Stimulated activated CD8-positive, alpha-beta memory T cell treated with anti-CD3 and anti-CD28 coated beads, Interleukin-7, amount 100 ng/mL, for 1 hour (primary cell): ENCODE data around the gene TUBGCP6.
"Not testable (repeated sequence)": the region's sequence is repeated elsewhere in the genome, so short reads cannot be mapped to it uniquely, and the experiment has no call there.

Source experiments
- DNase-seq, 2 donors: peaks; one replicate each; pipeline ENCODE4 v3.0.0-alpha.2; 2020; ENCODE audit warnings: low read depth in 2 of 2

TUBGCP6 gene

GRCh38 chr22:50210378-50211139 is 34.3 kb downstream of the TUBGCP6 start:
- DNase-seq, result no peak

- DNase-seq, result peak in 1 of 2 donors; percentile 50
These were observed 34.9 kb downstream of the TUBGCP6 start for GRCh38 chr22:50209893-50210292.

- DNase-seq, result no peak
These were observed 35.6 kb downstream of the TUBGCP6 start for GRCh38 chr22:50208939-50209892.

- DNase-seq, result no peak
These were observed 36.3 kb downstream of the TUBGCP6 start for GRCh38 chr22:50208430-50208938.

- DNase-seq, result no peak
These were observed 37.3 kb downstream of the TUBGCP6 start for GRCh38 chr22:50207383-50208140.

DNA sequence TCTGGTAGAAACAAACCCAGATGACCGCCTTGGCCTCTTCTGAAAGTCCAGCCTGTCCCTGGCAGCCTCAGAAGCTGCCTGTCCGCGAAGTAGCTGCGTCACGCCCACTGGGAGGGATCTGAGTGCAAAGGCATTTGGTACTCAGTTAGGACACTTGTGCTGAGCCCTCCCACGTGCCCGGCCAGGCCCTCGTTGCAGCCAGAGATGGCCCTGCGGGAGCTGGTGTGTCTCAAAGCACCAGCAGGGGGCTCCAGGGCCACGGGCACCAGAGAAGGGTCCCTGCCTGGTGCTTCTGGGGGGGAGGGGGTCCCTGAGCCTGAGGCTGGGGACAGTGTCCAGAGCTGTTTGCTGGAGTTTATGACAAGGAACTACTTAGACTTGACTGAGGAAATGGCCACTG is 38.2 kb downstream of the TUBGCP6 start:
- no peak for DNase-seq

GRCh38 chr22:50205781-50206569 is 38.8 kb downstream of the TUBGCP6 start:
- DNase-seq, result no peak

GRCh38 chr22:50204998-50205397 is 39.8 kb downstream of the TUBGCP6 start:
- DNase-seq, result not testable (repeated sequence)

DNA sequence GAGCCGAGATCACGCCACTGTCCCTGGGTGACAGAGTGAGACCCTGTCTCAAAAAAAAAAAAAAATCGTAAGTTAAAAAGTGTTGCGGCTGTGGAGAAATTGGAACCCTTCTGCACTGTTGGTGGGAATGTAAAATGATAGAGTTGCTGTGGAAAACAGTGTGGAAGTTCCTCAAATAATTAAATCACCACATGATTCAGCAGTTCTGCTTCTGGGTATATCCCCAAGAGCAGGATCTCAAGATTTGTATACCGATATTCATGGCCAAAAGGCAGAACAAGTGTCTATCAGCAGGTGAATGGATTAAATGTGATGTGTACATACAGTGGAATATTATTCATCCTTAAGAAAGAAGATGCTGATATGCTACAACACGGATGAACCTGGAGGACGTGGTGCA is 40.3 kb downstream of the TUBGCP6 start:
- no peak for DNase-seq

- DNase-seq, result no peak
These were observed 41.5 kb downstream of the TUBGCP6 start for GRCh38 chr22:50203288-50203687.

GRCh38 chr22:50202130-50202666 is 42.6 kb downstream of the TUBGCP6 start:
- DNase-seq, result no peak

DNA sequence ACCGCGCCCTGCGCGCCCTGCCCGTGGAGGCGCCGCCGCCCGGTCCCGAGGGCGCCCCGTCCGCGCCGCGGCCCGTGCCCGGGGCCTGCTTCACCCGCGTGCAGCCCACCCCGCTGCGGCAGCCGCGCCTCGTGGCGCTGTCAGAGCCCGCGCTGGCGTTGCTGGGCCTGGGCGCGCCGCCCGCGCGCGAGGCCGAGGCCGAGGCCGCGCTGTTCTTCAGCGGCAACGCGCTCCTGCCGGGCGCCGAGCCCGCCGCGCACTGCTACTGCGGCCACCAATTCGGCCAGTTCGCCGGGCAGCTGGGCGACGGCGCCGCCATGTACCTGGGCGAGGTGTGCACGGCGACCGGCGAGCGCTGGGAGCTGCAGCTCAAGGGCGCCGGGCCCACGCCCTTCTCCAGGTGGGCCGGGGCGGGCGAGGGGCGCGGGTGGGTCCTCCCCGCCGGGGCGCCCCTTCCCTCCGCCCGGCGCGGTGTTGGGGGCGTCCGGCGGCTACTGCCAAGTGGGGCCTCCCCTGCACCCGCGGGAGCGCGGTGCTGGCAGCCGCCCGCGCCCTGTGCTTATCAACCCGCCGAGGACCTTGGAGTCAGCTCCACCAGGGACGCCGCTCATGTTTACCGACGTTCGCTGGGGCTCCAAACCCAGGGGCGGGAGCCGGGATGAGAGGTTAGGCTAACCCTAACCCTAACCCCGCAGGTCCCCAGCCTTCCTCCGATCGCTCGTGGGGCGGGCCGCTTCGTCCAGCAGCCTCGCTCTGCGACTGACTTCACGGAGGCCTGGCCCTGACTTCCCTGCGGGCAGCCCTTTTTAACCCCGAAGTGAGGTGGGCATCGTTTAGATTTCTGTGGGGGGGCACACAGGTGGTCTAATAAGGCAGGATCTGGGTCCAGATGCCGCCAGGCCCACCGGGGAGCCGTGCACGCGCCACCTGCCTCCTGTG is 43.4 kb downstream of the TUBGCP6 start:
- no peak for DNase-seq

DNA sequence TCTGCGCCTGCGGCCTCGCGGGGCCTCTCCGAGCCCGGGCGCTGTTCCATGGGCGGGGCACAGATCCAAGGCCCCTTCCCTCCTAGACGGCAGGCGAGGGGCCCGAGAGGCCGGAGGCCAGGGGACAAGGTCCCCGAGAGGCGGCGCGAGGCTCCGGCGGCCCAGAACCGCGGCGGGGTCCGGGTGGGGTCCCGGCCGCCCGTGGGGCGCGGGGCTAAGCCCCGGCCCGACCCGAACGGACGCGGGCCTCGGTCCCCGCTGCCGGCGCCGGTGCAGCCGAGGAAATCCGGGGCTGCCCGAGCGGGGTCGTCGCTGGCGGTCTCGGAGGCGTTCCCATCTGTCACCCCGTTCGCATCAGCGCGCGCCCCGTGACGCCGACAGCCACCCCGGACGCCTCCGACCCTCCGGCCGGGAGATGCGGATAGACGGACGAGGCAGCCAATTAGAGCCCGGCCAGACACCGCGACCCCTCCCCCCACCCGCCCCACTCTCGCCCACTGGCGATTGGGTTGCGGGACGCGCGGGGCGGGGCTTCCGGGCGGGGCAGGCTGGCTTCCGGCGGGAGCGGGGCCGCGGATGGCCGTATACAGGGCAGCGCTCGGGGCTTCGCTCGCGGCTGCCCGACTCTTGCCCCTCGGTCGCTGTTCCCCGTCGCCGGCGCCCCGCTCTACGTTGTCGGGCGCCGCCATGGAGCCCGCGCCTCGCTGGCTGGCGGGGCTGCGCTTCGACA is 44.2 kb downstream of the TUBGCP6 start, which contains the start of gene SELENOO:
Gene SELENOO (plus strand): TSS at position 551 of the 730 bp plus-strand sequence. CDS start 26 bp downstream, at position 577.
- peak; percentile 73 to 77 for DNase-seq

DNA sequence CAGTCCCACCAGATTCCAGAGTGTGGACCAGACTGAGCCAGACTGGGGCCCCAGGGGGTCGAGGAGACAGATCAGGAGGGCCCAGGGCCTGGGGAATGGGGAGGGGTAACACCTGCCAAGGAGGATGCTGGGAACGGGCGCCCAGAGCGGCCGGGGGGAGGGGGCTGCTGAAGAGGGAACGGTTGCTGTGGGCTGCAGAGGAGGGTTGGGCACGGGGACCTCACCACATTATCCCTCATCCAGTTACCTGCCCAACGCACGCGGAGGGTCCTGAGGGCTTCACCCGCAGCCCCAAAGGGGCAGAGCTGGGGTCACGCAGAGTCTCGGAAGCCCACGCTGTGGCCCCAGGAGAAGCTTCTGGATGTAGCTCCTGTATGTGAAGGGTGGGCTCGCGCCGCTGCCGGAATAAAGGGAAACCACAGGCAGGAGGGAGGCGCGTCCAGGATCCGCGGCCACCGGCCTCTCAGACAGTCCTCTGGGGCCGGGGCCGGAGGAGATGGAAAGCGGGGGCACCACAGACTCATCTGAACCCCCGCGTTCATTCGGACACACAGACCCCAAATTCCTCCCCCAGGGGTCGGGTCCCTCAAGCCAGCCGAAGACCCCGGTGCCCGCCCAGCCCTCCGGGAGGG is 44.9 kb downstream of the TUBGCP6 start:
- DNase-seq, result no peak

GRCh38 chr22:50199251-50199721 is 45.5 kb downstream of the TUBGCP6 start:
- no peak for DNase-seq

- DNase-seq, result no peak
These were observed 46.2 kb downstream of the TUBGCP6 start for GRCh38 chr22:50198624-50199017.

DNA sequence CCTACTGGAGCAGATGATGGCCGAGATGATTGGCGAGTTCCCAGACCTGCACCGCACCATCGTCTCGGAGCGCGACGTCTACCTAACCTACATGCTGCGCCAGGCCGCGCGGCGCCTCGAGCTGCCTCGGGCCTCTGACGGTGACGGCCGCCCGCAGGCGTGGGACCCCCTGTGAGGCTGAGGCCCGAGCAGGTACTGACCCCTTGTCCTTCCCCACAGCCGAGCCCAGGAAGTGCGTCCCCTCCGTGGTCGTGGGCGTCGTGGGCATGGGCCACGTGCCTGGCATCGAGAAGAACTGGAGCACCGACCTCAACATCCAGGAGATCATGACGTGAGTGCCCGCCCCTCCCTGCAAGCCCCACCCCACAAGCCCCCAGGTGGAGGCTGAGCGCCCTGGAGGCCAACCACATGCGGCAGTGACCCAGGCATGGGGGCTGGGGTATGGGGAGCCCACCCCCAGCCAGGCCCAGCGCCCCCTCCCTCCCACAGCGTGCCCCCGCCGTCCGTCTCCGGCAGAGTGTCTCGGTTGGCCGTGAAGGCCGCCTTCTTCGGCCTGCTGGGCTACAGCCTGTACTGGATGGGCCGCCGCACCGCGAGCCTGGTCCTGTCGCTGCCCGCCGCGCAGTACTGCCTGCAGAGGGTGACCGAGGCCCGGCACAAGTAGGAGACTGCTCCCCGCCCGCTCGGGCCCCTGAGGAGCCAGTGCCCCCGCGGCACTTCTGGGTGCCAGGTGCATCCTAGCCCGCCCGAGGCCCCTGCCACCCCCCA is 46.8 kb downstream of the TUBGCP6 start:
- DNase-seq, result no peak
